ENCODE data around the gene HEMK1. TPM values are rescaled to one million over a fixed set of nuclear protein-coding genes. Genes with fewer than 3 reads are reported as not detected.

The HEMK1 gene
- total RNA-seq, 4 donors from 2014 or later, result 4.6 to 10.6 (median 6.3) TPM

DNA sequence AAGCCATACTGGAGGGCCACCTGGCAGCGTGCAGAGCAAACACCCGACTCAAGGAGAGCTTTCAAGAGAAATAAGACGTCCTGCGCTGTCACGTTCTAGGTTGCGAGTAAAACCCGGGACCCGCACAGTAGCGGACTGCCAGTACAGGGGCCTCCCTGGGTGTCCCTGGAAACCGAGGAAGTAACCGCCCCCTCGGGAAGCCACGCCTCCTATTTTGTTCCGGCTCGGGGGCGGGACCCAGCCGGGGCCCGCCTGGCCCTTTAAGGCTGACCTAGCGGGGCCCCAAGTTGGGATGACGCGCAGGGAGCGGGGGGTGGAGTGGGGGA is 47.4 kb downstream of the HEMK1 start:
- WGBS, result 0% methylated on average over 3 of the region's 22 CpGs
- DNase-seq (ENCODE audit: extremely low spot score), result peak; percentile 99
- Histone ChIP-seq H3K4me3 (peak overlapping the region; percentile 80 to 100 (median 82)), H3K9me3 (peaks cover 0 to 4% (median 0%) of the 10 kb centered on the region in 4 donors), H3K27me3 (no peaks in the 10 kb centered on the region), H3K4me1 (peaks cover 43 to 72% (median 56%) of the 10 kb centered on the region in 4 donors), H3K36me3 (no peaks in the 10 kb centered on the region), H3K27ac (replicated peaks in 1 of 4) (peak overlapping the region; percentile 84 to 96 (median 88))
- intact Hi-C loops (cut with DNase I), result loop anchor here (5.0 kb wide), 2 partner anchors 476 to 771 kb away; partner anchors contain the start of gene MANF
- TF ChIP-seq EP300 (IDR thresholded peaks at IDR 0.05) (no peak), POLR2A (IDR thresholded peaks at IDR 0.05; ENCODE audit: low read depth) (peak; percentile 38), POLR2AphosphoS5 (IDR thresholded peaks at IDR 0.05) (peak; percentile 60 to 71)
- TF ChIP-seq, protein P1, sequence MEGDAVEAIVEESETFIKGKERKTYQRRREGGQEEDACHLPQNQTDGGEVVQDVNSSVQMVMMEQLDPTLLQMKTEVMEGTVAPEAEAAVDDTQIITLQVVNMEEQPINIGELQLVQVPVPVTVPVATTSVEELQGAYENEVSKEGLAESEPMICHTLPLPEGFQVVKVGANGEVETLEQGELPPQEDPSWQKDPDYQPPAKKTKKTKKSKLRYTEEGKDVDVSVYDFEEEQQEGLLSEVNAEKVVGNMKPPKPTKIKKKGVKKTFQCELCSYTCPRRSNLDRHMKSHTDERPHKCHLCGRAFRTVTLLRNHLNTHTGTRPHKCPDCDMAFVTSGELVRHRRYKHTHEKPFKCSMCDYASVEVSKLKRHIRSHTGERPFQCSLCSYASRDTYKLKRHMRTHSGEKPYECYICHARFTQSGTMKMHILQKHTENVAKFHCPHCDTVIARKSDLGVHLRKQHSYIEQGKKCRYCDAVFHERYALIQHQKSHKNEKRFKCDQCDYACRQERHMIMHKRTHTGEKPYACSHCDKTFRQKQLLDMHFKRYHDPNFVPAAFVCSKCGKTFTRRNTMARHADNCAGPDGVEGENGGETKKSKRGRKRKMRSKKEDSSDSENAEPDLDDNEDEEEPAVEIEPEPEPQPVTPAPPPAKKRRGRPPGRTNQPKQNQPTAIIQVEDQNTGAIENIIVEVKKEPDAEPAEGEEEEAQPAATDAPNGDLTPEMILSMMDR (IDR thresholded peaks at IDR 0.05), result no peak

DNA sequence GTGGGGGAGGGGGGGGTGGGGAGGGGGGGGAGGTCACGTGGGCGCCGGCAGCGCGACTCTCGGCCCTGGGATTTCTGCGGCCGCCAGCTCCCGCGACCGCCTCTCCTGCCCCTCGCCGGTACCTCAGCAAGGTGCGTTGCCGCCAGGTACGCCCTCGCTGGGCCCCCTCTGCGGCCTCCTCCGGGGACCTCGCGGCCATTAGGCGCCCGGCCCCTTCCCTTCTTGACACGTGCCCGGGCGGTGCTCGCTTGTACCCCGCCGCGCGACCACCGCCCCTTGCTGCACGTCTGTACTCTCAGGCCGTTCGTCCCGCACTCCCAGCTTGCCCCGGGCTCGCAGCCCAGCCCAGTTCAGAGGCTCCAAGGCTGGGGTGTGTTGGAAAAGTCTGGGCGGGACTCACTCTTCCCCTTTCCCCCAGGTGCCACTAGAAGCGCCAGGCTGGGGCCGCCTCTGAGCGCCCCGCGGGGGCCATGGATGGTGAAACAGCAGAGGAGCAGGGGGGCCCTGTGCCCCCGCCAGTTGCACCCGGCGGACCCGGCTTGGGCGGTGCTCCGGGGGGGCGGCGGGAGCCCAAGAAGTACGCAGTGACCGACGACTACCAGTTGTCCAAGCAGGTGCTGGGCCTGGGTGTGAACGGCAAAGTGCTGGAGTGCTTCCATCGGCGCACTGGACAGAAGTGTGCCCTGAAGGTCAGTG is 47.9 kb downstream of the HEMK1 start, which contains the start of gene MAPKAPK3:
TSS of gene MAPKAPK3 (plus strand) at position 56 of the 696 bp plus-strand sequence. CDS start at position 471, 415 bp downstream.
- TF ChIP-seq, protein P1 (IDR thresholded peaks at IDR 0.05), result no peak
- TF ChIP-seq EP300 (IDR thresholded peaks at IDR 0.05), result no peak
- no peak for TF ChIP-seq POLR2A (IDR thresholded peaks at IDR 0.05; ENCODE audit: low read depth)
- TF ChIP-seq POLR2AphosphoS5 (IDR thresholded peaks at IDR 0.05), result no peak
- H3K4me3 ChIP-seq, result peak within 1 kb of the TSS; percentile 80 to 100 (median 82)
- H3K9me3 ChIP-seq, result peaks cover 0 to 4% (median 0%) of the 10 kb centered on the region in 4 donors
- H3K27me3 ChIP-seq, result no peaks in the 10 kb centered on the region
- 0% methylated on average over 10 of the region's 58 CpGs for WGBS
- peaks cover 0 to 3% (median 1%) of the 10 kb centered on the region in 4 donors for H3K36me3 ChIP-seq
- H3K4me1 ChIP-seq, result peaks cover 46 to 75% (median 54%) of the 10 kb centered on the region in 4 donors
- intact Hi-C loops (cut with DNase I), result loop anchor here (5.0 kb wide), 2 partner anchors 475 to 770 kb away; partner anchors contain the start of gene MANF
- peak within 1 kb of the TSS; percentile 84 to 96 (median 88) for H3K27ac ChIP-seq (replicated peaks in 1 of 4)
- DNase-seq (ENCODE audit: extremely low spot score), result no peak

DNA sequence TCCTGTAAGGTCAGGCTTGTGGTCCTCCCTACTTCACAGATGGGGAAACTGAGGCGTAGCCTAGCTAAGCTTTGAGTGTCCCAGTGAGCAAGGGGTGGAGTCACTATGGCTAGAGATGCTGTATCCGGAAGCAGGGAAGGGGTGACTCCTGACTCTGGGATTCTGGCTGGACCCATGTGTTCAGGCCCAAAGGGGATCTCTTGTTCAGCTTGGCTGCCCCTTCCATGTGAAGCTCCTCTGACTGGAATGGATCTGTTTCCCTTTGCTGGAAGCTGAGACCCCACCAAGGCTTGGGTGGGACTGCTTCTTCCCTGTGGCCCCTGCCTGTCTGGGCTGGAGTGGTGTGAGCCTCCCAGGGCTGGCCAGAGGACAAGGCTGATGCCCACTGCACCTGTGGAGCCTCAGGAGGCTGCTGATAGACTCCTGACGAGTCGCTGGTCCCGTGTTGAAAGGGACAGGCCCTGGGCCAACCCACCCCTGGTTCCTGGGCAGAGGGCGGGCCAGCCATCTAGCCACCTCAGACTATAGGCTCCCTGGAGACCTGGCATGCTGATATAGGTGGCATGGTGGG is 48.7 kb downstream of the HEMK1 start:
- Histone ChIP-seq H3K4me1 (peaks cover 46 to 74% (median 47%) of the 10 kb centered on the region in 4 donors), H3K9me3 (peaks cover 0 to 4% (median 0%) of the 10 kb centered on the region in 4 donors), H3K27me3 (no peaks in the 10 kb centered on the region), H3K27ac (replicated peaks in 1 of 4) (peak overlapping the region; percentile 84 to 96 (median 88)), H3K4me3 (peak overlapping the region; percentile 80 to 100 (median 82)), H3K36me3 (peaks cover 0 to 9% (median 7%) of the 10 kb centered on the region in 4 donors)
- intact Hi-C loops (cut with DNase I), result loop anchor here (5.0 kb wide), 2 partner anchors 474 to 769 kb away; partner anchors contain the start of gene MANF
- TF ChIP-seq, protein P1 (IDR thresholded peaks at IDR 0.05), result no peak
- peak; percentile 72 for TF ChIP-seq POLR2A (IDR thresholded peaks at IDR 0.05; ENCODE audit: low read depth)
- WGBS, result no CpG with 5 or more reads among the region's 6 CpGs
- DNase-seq (ENCODE audit: extremely low spot score), result no peak

DNA sequence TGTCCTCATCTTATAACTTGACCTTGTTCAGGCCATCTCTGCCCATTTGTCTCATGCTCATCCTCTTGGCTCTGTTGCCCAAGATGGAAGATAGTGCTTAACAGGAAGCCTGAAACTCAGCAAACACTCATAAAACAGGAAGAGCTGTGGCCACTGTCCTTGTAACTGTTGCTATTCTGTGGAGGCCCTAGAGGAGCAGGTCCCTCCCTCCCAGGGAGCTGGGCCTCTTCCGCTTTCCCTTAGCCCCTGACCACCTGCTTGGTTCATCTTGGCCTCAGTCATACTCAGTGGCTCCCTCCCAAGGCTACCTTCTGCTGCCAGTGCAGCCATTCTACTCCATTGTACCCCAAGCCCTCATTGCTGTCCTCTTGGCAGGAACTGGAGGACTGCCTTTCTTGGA is 51.1 kb downstream of the HEMK1 start:
- DNase-seq (ENCODE audit: extremely low spot score), result no peak
- WGBS, result 100% methylated on average over 1 of the region's 1 CpG
- Histone ChIP-seq H3K4me1 (peaks cover 50 to 77% (median 61%) of the 10 kb centered on the region in 4 donors), H3K27ac (replicated peaks in 1 of 4) (peak overlapping the region in 1 of 4 donors; percentile 33), H3K4me3 (no peak overlapping the region), H3K27me3 (no peaks in the 10 kb centered on the region), H3K9me3 (peaks cover 0 to 4% (median 0%) of the 10 kb centered on the region in 4 donors), H3K36me3 (peaks cover 0 to 13% (median 10%) of the 10 kb centered on the region in 4 donors)
- intact Hi-C loops (cut with DNase I), result no loop called here
- TF ChIP-seq POLR2A (IDR thresholded peaks at IDR 0.05; ENCODE audit: low read depth) (no peak), EP300 (IDR thresholded peaks at IDR 0.05) (no peak), POLR2AphosphoS5 (IDR thresholded peaks at IDR 0.05) (no peak)
- TF ChIP-seq, protein P1 (IDR thresholded peaks at IDR 0.05), result no peak

All from esophagus muscularis mucosa (tissue), 4 donors.